Glutamatergic neuron (in vitro differentiated cells): ENCODE results near the gene ZNF394. TPM values are rescaled to one million over a fixed set of nuclear protein-coding genes. Genes with fewer than 3 reads are reported as not detected.
"Not testable (repeated sequence)": the region's sequence is repeated elsewhere in the genome, so short reads cannot be mapped to it uniquely, and the experiment has no call there.

Experiments
- DNase-seq: peaks from one replicate; pipeline ENCODE4 v3.0.0; 2022
- H3K27ac Mint-ChIP-seq: one replicate; pipeline ENCODE4 v1.8.0; 2020; ENCODE audit warnings: mild to moderate bottlenecking, mixed read lengths, inconsistent platforms; ENCODE audit not compliant: unreplicated experiment
- H3K27me3 Mint-ChIP-seq: one replicate; pipeline ENCODE4 v1.8.0; 2020; ENCODE audit warnings: mild to moderate bottlenecking, moderate library complexity, mixed read lengths, inconsistent platforms; ENCODE audit not compliant: unreplicated experiment
- H3K36me3 Mint-ChIP-seq: one replicate; pipeline ENCODE4 v1.8.0; 2020; ENCODE audit warnings: mild to moderate bottlenecking, mixed read lengths, inconsistent platforms; ENCODE audit not compliant: unreplicated experiment
- H3K4me1 Mint-ChIP-seq: one replicate; pipeline ENCODE4 v1.8.0; 2020; ENCODE audit warnings: mild to moderate bottlenecking, low read depth, mixed read lengths, inconsistent platforms; ENCODE audit not compliant: unreplicated experiment
- H3K4me3 Mint-ChIP-seq: one replicate; pipeline ENCODE4 v1.8.0; 2020; ENCODE audit warnings: mild to moderate bottlenecking, mixed read lengths, inconsistent platforms; ENCODE audit not compliant: unreplicated experiment
- H3K9me3 Mint-ChIP-seq: one replicate; pipeline ENCODE4 v1.8.0; 2020; ENCODE audit warnings: mild to moderate bottlenecking, moderate library complexity, mixed read lengths, inconsistent platforms; ENCODE audit not compliant: unreplicated experiment
- CTCF ChIP-seq: fragments of 200-600 bp; sonication (generic); IDR thresholded peaks from one replicate; pipeline ENCODE4 v1.5.0; 2021; ENCODE audit not compliant: partially characterized antibody, unreplicated experiment
- long read RNA-seq: library from polyadenylated mRNA; unstranded; transcript quantifications from one replicate; pipeline ENCODE4 v2.0.0, GENCODE V29; 2020; ENCODE audit not compliant: unreplicated experiment
- total RNA-seq: library from RNA; stranded (reverse); fragmentation: NEBNext Ultra II Directional; extraction: Animal tissue kit (Norgen Biotek cat#: 25700); gene quantifications from one replicate; pipeline ENCODE4 v1.2.1, GENCODE V29; 2021; ENCODE audit not compliant: unreplicated experiment

The ZNF394 gene
- 19.9 TPM for total RNA-seq
- long read RNA-seq, transcript ZNF394-201 (3 exons, 2,179 nt): major isoform, 9 of 16 reads
- long read RNA-seq, partial matches to known transcripts: 0 of 16 reads
- long read RNA-seq, other reads (novel, unspliced or antisense): 4 of 16 reads

- Mint-ChIP-seq H3K9me3 (peaks cover 4% of the 10 kb centered on the region), H3K36me3 (peaks cover 3% of the 10 kb centered on the region), H3K4me3 (peak within 1 kb of the TSS; percentile 100), H3K27ac (peak within 1 kb of the TSS; percentile 90), H3K4me1 (peaks cover 13% of the 10 kb centered on the region), H3K27me3 (peaks cover 8% of the 10 kb centered on the region)
- peak; percentile 91 for DNase-seq
- no peak for TF ChIP-seq CTCF
These were observed at the start of gene ZNF394 for GRCh38 chr7:99499721-99500636. ZNF394 (minus strand) TSS chr7:99500281; CDS start chr7:99500093, 188 bp downstream.

GRCh38 chr7:99549545-99549944, 49.5 kb upstream of the ZNF394 start:
- not testable (repeated sequence) for H3K27me3 Mint-ChIP-seq, H3K4me1 Mint-ChIP-seq, DNase-seq, H3K4me3 Mint-ChIP-seq, H3K27ac Mint-ChIP-seq
- H3K9me3 Mint-ChIP-seq: peaks cover 12% of the 10 kb centered on the region
- H3K36me3 Mint-ChIP-seq: peaks cover 26% of the 10 kb centered on the region

- peaks cover 36% of the 10 kb centered on the region for H3K36me3 Mint-ChIP-seq
- not testable (repeated sequence) for H3K4me1 Mint-ChIP-seq, H3K27me3 Mint-ChIP-seq, H3K4me3 Mint-ChIP-seq, DNase-seq, H3K27ac Mint-ChIP-seq
- peaks cover 26% of the 10 kb centered on the region for H3K9me3 Mint-ChIP-seq
These were observed 45.2 kb upstream of the ZNF394 start for GRCh38 chr7:99545308-99545707.

GRCh38 chr7:99543916-99544315, 43.8 kb upstream of the ZNF394 start:
- TF ChIP-seq CTCF: no peak

GRCh38 chr7:99543081-99543671, 43.1 kb upstream of the ZNF394 start:
- peaks cover 29% of the 10 kb centered on the region for H3K36me3 Mint-ChIP-seq
- H3K27ac Mint-ChIP-seq: no peak overlapping the region
- peaks cover 3% of the 10 kb centered on the region for H3K27me3 Mint-ChIP-seq
- TF ChIP-seq CTCF: no peak
- no peak overlapping the region for H3K4me3 Mint-ChIP-seq
- H3K9me3 Mint-ChIP-seq: peaks cover 31% of the 10 kb centered on the region
- no peak for DNase-seq
- no peaks in the 10 kb centered on the region for H3K4me1 Mint-ChIP-seq

More at GRCh38 chr7:99543916-99544315, 43.8 kb upstream of the ZNF394 start:
- H3K4me3 Mint-ChIP-seq: no peak overlapping the region
- H3K27ac Mint-ChIP-seq: no peak overlapping the region
- H3K4me1 Mint-ChIP-seq: no peaks in the 10 kb centered on the region
- H3K36me3 Mint-ChIP-seq: peaks cover 32% of the 10 kb centered on the region
- peaks cover 3% of the 10 kb centered on the region for H3K27me3 Mint-ChIP-seq
- no peak for DNase-seq
- peaks cover 31% of the 10 kb centered on the region for H3K9me3 Mint-ChIP-seq

GRCh38 chr7:99541212-99541611, 41.1 kb upstream of the ZNF394 start:
- peaks cover 3% of the 10 kb centered on the region for H3K27me3 Mint-ChIP-seq
- H3K4me1 Mint-ChIP-seq: no peaks in the 10 kb centered on the region
- TF ChIP-seq CTCF: no peak
- peaks cover 16% of the 10 kb centered on the region for H3K36me3 Mint-ChIP-seq
- H3K27ac Mint-ChIP-seq: no peak overlapping the region
- H3K4me3 Mint-ChIP-seq: no peak overlapping the region
- DNase-seq: no peak
- peaks cover 35% of the 10 kb centered on the region for H3K9me3 Mint-ChIP-seq
